ENCODE measurements around the gene KRTAP2-1. TPM values are rescaled to one million over a fixed set of nuclear protein-coding genes. Genes with fewer than 3 reads are reported as not detected.
"Not testable (repeated sequence)": the region's sequence is repeated elsewhere in the genome, so short reads cannot be mapped to it uniquely, and the experiment has no call there.

Gene KRTAP2-1
- total and polyA plus RNA-seq, 5 donors from 2014 or later = not detected

- not testable (repeated sequence) for H3K27ac ChIP-seq (ENCODE audit: insufficient read depth, low read length, poor library complexity, severe bottlenecking); DNase-seq; H3K27ac Mint-ChIP-seq; H3K27me3 ChIP-seq (ENCODE audit: control insufficient read depth, insufficient read depth, low read length); H3K4me3 ChIP-seq (ENCODE audit: low read depth, low read length); H3K4me1 ChIP-seq (ENCODE audit: control insufficient read depth, insufficient read depth, low read length, poor library complexity, severe bottlenecking); H3K36me3 ChIP-seq (ENCODE audit: control insufficient read depth, insufficient read depth, low read length); H3K4me3 Mint-ChIP-seq; ATAC-seq (ENCODE audit: low read depth in 2 of 2); H3K4me1 Mint-ChIP-seq; H3K9me3 ChIP-seq (ENCODE audit: control insufficient read depth in 2 of 2, low read length in 2 of 2); H3K36me3 Mint-ChIP-seq; H3K9me3 Mint-ChIP-seq
- H3K27me3 Mint-ChIP-seq = peaks cover 32% of the 10 kb centered on the region
These were observed 7.4 kb upstream of the KRTAP2-1 start for GRCh38 chr17:41054556-41054955.

- H3K4me3 ChIP-seq (ENCODE audit: low read depth, low read length) = no peak overlapping the region
- DNase-seq = no peak
- no peak for ATAC-seq (ENCODE audit: low read depth in 2 of 2)
- H3K27ac ChIP-seq (ENCODE audit: insufficient read depth, low read length, poor library complexity, severe bottlenecking) = no peak overlapping the region
- Mint-ChIP-seq H3K4me1 (no peaks in the 10 kb centered on the region), H3K27ac (no peak overlapping the region), H3K36me3 (no peaks in the 10 kb centered on the region), H3K9me3 (peaks cover 0 to 7% (median 2%) of the 10 kb centered on the region in 7 donors), H3K4me3 (no peak overlapping the region), H3K27me3 (peaks cover 26% of the 10 kb centered on the region)
- H3K36me3 ChIP-seq (ENCODE audit: control insufficient read depth, insufficient read depth, low read length) = no peaks in the 10 kb centered on the region
- H3K9me3 ChIP-seq (ENCODE audit: control insufficient read depth in 2 of 2, low read length in 2 of 2) = peaks cover 0 to 3% of the 10 kb centered on the region in 2 experiments
- H3K4me1 ChIP-seq (ENCODE audit: control insufficient read depth, insufficient read depth, low read length, poor library complexity, severe bottlenecking) = no peaks in the 10 kb centered on the region
- peaks cover 6% of the 10 kb centered on the region for H3K27me3 ChIP-seq (ENCODE audit: control insufficient read depth, insufficient read depth, low read length)
These were observed 6.9 kb upstream of the KRTAP2-1 start for GRCh38 chr17:41054025-41054424.

- Histone ChIP-seq H3K9me3 (ENCODE audit: control insufficient read depth in 2 of 2, low read length in 2 of 2) (peaks cover 0 to 2% of the 10 kb centered on the region in 2 experiments), H3K4me3 (ENCODE audit: low read depth, low read length) (no peak overlapping the region), H3K27ac (ENCODE audit: insufficient read depth, low read length, poor library complexity, severe bottlenecking) (no peak overlapping the region), H3K36me3 (ENCODE audit: control insufficient read depth, insufficient read depth, low read length) (no peaks in the 10 kb centered on the region), H3K27me3 (ENCODE audit: control insufficient read depth, insufficient read depth, low read length) (peaks cover 8% of the 10 kb centered on the region), H3K4me1 (ENCODE audit: control insufficient read depth, insufficient read depth, low read length, poor library complexity, severe bottlenecking) (no peaks in the 10 kb centered on the region)
- Mint-ChIP-seq H3K27me3 (peaks cover 27% of the 10 kb centered on the region), H3K4me3 (no peak overlapping the region), H3K27ac (no peak overlapping the region), H3K9me3 (peaks cover 0 to 5% (median under 1%) of the 10 kb centered on the region in 7 donors), H3K4me1 (no peaks in the 10 kb centered on the region), H3K36me3 (no peaks in the 10 kb centered on the region)
- no peak for ATAC-seq (ENCODE audit: low read depth in 2 of 2)
- no peak for DNase-seq
These were observed 5.5 kb upstream of the KRTAP2-1 start for GRCh38 chr17:41052566-41052965.

- Mint-ChIP-seq H3K9me3 (peaks cover 0 to 2% (median 0%) of the 10 kb centered on the region in 7 donors), H3K27me3 (peaks cover 32% of the 10 kb centered on the region), H3K4me3 (no peak overlapping the region), H3K27ac (no peak overlapping the region), H3K36me3 (no peaks in the 10 kb centered on the region), H3K4me1 (no peaks in the 10 kb centered on the region)
- H3K4me1 ChIP-seq (ENCODE audit: control insufficient read depth, insufficient read depth, low read length, poor library complexity, severe bottlenecking) = no peaks in the 10 kb centered on the region
- H3K36me3 ChIP-seq (ENCODE audit: control insufficient read depth, insufficient read depth, low read length) = no peaks in the 10 kb centered on the region
- no peak overlapping the region for H3K27ac ChIP-seq (ENCODE audit: insufficient read depth, low read length, poor library complexity, severe bottlenecking)
- DNase-seq (no peak), ATAC-seq (ENCODE audit: low read depth in 2 of 2) (no peak)
- H3K4me3 ChIP-seq (ENCODE audit: low read depth, low read length) = no peak overlapping the region
- H3K27me3 ChIP-seq (ENCODE audit: control insufficient read depth, insufficient read depth, low read length) = peaks cover 6% of the 10 kb centered on the region
- no peaks in the 10 kb centered on the region for H3K9me3 ChIP-seq (ENCODE audit: control insufficient read depth in 2 of 2, low read length in 2 of 2)
These were observed 2.0 kb upstream of the KRTAP2-1 start for GRCh38 chr17:41049110-41049509.

GRCh38 chr17:41048441-41048840, 1.3 kb upstream of the KRTAP2-1 start:
- no peak overlapping the region for H3K4me3 ChIP-seq (ENCODE audit: low read depth, low read length)
- DNase-seq (no peak), ATAC-seq (ENCODE audit: low read depth in 2 of 2) (no peak)
- Mint-ChIP-seq H3K27me3 (peaks cover 37% of the 10 kb centered on the region), H3K9me3 (peaks cover 0 to 4% (median 3%) of the 10 kb centered on the region in 7 donors), H3K4me3 (no peak overlapping the region), H3K36me3 (no peaks in the 10 kb centered on the region), H3K4me1 (no peaks in the 10 kb centered on the region), H3K27ac (no peak overlapping the region)
- H3K27me3 ChIP-seq (ENCODE audit: control insufficient read depth, insufficient read depth, low read length) = peaks cover 9% of the 10 kb centered on the region
- no peaks in the 10 kb centered on the region for H3K36me3 ChIP-seq (ENCODE audit: control insufficient read depth, insufficient read depth, low read length)
- H3K4me1 ChIP-seq (ENCODE audit: control insufficient read depth, insufficient read depth, low read length, poor library complexity, severe bottlenecking) = no peaks in the 10 kb centered on the region
- no peak overlapping the region for H3K27ac ChIP-seq (ENCODE audit: insufficient read depth, low read length, poor library complexity, severe bottlenecking)
- peaks cover 0 to 5% of the 10 kb centered on the region in 2 experiments for H3K9me3 ChIP-seq (ENCODE audit: control insufficient read depth in 2 of 2, low read length in 2 of 2)

- Mint-ChIP-seq H3K36me3 (no peaks in the 10 kb centered on the region), H3K4me1 (no peaks in the 10 kb centered on the region), H3K27me3 (peaks cover 43% of the 10 kb centered on the region), H3K9me3 (peaks cover 0 to 6% (median 4%) of the 10 kb centered on the region in 7 donors), H3K4me3 (no peak overlapping the region), H3K27ac (no peak overlapping the region)
- H3K9me3 ChIP-seq (ENCODE audit: control insufficient read depth in 2 of 2, low read length in 2 of 2) = peaks cover 5 to 9% of the 10 kb centered on the region in 2 experiments
- DNase-seq = no peak
- H3K4me3 ChIP-seq (ENCODE audit: low read depth, low read length) = no peak overlapping the region
- H3K27ac ChIP-seq (ENCODE audit: insufficient read depth, low read length, poor library complexity, severe bottlenecking) = no peak overlapping the region
- no peaks in the 10 kb centered on the region for H3K36me3 ChIP-seq (ENCODE audit: control insufficient read depth, insufficient read depth, low read length)
- no peaks in the 10 kb centered on the region for H3K4me1 ChIP-seq (ENCODE audit: control insufficient read depth, insufficient read depth, low read length, poor library complexity, severe bottlenecking)
- H3K27me3 ChIP-seq (ENCODE audit: control insufficient read depth, insufficient read depth, low read length) = peaks cover 10% of the 10 kb centered on the region
- ATAC-seq (ENCODE audit: low read depth in 2 of 2) = no peak
These were observed 4.2 kb downstream of the KRTAP2-1 start for GRCh38 chr17:41042953-41043352.

- not testable (repeated sequence) for H3K4me1 Mint-ChIP-seq; H3K27ac ChIP-seq (ENCODE audit: insufficient read depth, low read length, poor library complexity, severe bottlenecking); ATAC-seq (ENCODE audit: low read depth in 2 of 2); H3K9me3 ChIP-seq (ENCODE audit: control insufficient read depth in 2 of 2, low read length in 2 of 2); H3K4me1 ChIP-seq (ENCODE audit: control insufficient read depth, insufficient read depth, low read length, poor library complexity, severe bottlenecking); H3K36me3 ChIP-seq (ENCODE audit: control insufficient read depth, insufficient read depth, low read length); H3K36me3 Mint-ChIP-seq; H3K4me3 Mint-ChIP-seq; H3K4me3 ChIP-seq (ENCODE audit: low read depth, low read length); DNase-seq; H3K27ac Mint-ChIP-seq; H3K9me3 Mint-ChIP-seq
- H3K27me3 Mint-ChIP-seq = peaks cover 41% of the 10 kb centered on the region
- peaks cover 12% of the 10 kb centered on the region for H3K27me3 ChIP-seq (ENCODE audit: control insufficient read depth, insufficient read depth, low read length)
These were observed 6.1 kb downstream of the KRTAP2-1 start, which contains the start of gene KRTAP1-1 for GRCh38 chr17:41040783-41041571. TSS of gene KRTAP1-1 (minus strand) at chr17:41041450. CDS start at chr17:41041397, 53 bp downstream.

GRCh38 chr17:41037853-41038350, 9.2 kb downstream of the KRTAP2-1 start:
- no peak for DNase-seq
- ATAC-seq (ENCODE audit: low read depth in 2 of 2) = no peak
- Histone ChIP-seq H3K36me3 (ENCODE audit: control insufficient read depth, insufficient read depth, low read length) (no peaks in the 10 kb centered on the region), H3K4me3 (ENCODE audit: low read depth, low read length) (no peak overlapping the region), H3K27me3 (ENCODE audit: control insufficient read depth, insufficient read depth, low read length) (peaks cover 7% of the 10 kb centered on the region), H3K4me1 (ENCODE audit: control insufficient read depth, insufficient read depth, low read length, poor library complexity, severe bottlenecking) (no peaks in the 10 kb centered on the region), H3K27ac (ENCODE audit: insufficient read depth, low read length, poor library complexity, severe bottlenecking) (no peak overlapping the region), H3K9me3 (ENCODE audit: control insufficient read depth in 2 of 2, low read length in 2 of 2) (peaks cover 0 to 2% of the 10 kb centered on the region in 2 experiments)
- Mint-ChIP-seq H3K9me3 (peaks cover 0 to 1% (median 0%) of the 10 kb centered on the region in 7 donors), H3K27ac (no peak overlapping the region), H3K36me3 (no peaks in the 10 kb centered on the region), H3K27me3 (peaks cover 29% of the 10 kb centered on the region), H3K4me1 (no peaks in the 10 kb centered on the region), H3K4me3 (no peak overlapping the region)

Data from CD4-positive, CD25-positive, alpha-beta regulatory T cell (primary cell).